Activated CD8-positive, alpha-beta memory T cell treated with anti-CD3 and anti-CD28 coated beads for 1 hour (primary cell): ENCODE results near the gene AGAP3.

Source experiments
- DNase-seq, 2 donors: peaks; one replicate each; pipeline ENCODE4 v3.0.0-alpha.2; 2020; ENCODE audit warnings: low read depth in 1 of 2; ENCODE audit errors: extremely low read depth in 1 of 2

The AGAP3 gene

GRCh38 chr7:151179287-151179860 lies 93.1 kb downstream of the AGAP3 start:
- no peak for DNase-seq

DNA sequence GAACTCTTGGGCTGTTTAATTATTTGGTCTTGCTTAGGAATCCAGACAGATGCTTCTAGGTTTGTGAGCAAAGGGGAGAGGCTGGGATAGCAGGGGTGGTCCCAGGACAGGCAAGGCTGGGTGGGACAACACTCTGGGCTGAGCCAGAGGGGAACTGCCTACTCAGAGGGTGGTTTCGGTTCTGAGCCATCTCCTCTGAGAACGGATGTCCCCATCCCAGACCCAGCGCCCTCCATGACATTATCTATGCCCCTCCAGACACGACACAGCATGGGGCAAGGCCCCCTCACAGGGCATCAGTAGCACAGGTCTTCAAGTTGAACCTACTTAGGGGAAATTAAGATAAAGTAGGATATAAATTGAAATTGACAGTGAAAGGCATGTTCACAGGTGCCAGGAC lies 93.7 kb downstream of the AGAP3 start:
- no peak for DNase-seq

DNA sequence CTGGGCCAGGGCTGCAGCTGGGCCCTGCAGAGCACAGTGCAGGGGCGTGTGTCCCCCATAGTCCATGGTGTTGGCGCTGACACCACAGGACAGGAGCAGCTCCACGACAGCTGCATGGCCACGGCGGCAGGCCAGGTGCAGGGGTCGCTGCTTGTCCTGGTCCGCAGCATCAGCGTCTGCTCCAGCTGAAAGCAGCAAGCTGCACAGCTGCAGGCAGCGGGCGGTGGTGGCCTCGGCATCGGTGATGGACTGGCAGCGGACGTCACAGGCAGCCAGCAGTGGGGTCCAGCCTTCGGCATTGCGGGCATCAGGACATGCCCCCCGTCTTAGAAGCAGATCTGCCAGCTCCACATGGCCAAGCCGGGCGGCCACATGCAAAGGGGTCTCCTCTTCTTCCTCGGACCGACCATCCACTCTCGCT lies 94.7 kb downstream of the AGAP3 start:
- DNase-seq: no peak

DNA sequence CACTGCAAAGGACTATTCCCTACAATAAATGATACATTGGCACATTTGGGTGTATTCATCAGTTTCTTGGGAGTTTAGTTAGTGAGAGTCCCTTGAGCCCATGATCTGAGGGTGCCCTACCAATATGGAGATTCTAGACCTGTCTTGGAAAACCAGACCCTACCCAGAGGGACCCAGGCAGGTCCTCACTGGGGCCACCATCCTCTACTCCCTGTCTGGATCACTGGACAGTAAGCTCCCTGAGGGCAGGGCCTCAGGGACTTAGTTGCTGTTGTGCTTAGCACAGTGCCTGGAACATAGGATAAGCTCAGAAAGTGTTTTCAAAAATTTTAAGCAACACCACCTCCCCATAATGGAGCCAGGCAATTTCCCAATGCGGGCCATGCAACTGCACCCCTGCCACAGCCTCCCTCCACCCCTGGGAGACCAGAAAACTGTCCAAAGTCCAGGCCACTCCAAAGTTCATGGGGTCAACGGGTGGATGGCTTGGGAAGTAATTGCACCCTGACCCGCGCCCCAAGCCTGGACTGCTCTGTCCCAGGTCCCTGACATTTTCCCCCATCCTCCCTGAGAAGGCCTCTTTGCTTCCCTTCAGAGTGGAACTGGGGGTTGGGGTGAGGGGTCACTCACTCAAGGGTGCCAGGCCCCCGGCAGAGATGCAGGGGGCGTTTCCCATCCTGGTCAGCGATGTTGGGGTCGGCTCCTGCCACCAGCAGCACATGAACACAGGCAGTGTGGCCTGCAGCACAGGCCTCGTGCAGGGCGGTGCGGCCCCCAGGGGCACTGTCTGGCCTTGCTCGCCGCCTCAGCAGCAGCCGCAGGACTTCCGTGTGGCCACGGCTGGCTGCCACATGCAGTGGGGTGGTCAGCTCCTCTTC lies 99.7 kb downstream of the AGAP3 start:
- no peak for DNase-seq

DNA sequence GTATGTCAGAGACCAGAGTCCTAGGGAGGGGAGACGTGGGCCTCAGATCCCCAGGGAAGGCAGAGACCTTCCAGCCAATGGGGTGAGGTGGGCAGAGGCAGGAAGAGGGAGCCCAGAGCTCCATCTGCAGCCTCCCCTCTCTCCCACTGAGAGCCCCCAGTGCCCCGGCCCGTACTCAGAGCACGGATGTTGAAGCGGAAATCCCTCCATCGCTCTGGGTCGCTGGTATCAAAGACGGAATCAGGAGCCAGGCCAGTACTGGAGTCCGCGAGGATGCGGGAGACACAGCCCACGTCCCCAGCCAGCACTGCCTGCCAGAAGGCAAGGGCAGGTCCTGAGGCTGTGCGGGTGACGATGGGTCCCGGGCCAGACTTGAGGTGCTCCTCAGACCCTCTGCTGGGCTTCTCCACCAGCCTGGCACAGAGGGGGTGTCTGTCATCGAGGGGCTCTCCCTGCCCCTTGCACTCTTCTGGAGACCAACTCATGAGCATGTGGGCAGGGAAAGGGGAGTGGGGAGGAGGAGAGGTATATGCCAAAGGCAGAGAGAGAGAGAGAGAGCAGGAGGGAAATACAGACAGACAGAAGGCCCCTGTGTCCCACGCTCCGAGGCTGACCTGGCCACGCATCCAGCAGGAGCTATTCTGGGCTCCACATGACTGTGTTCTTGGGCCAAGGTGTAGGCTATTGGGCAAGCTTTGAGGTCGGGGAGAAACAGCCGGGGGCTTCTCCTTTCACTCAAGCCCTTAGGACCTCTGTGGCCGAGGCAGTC lies 100.5 kb downstream of the AGAP3 start, which contains the start of gene ASB10:
TSS of gene ASB10 (minus strand) at position 611 of the 769 bp plus-strand sequence. CDS start at position 491, 120 bp downstream.
- DNase-seq: no peak

DNA sequence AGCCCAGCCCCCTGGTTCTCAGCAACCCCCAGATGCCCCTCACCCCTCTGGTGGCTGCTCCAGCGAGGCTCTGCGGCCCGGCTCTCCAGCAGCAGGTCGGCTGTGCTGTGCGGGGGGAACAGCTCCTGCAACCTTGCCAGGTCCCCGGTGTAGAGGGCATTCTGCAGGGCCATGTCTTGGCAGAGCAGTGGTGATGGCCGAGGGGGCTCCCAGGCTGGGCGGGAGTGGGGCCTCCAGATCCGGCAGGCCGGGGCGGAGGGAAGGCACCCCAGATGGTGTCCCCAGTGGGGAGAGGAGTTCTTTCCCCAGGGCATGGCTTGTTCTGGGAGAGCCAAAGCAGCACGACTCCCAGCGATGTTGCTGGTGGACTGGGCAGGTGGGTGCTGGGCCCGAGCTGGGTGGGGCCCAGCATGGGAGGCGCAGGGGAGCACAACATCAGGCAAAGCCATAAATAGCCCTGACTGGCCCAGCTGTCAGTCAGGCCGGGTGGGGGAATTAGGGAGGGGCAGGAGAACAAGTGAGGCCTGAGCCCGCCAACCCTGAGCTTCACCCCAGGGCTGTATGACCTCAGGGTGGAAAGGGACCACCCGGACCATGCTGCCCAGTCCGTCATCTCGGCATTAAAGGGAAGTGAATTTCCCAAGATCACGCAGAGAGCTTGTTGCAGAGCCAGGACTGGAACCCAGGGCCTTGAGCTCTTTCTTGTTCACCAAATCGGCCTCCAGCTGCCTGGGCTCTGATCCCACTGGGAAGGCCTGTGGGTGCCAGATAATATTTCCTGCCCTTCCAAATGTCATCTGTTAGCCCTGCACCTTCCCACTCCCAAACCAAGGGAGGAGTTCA lies 101.4 kb downstream of the AGAP3 start:
- DNase-seq: no peak

GRCh38 chr7:151188252-151188542 lies 101.9 kb downstream of the AGAP3 start:
- no peak for DNase-seq

- no peak for DNase-seq
Observed at GRCh38 chr7:151189038-151189437, 102.8 kb downstream of the AGAP3 start.

DNA sequence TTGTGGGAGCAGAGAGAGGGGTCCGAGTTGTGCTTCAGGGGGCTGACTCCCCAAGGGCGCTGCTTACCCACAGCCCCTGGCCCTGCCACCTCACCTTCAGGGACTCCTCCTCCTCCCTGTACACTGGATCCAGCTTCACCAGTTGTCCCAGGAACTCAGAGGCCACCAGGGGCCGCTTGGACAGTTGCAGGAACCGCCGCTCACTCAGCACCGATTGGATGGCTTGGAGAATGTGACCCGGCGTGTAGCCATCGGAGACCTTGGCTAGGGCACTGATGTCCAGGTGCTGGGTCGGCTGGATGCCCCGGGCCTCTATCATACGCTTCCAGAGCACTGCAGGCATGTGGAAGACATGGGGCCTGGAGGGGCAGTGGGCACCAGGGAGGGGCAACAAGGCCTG lies 105.3 kb downstream of the AGAP3 start:
- DNase-seq: no peak

DNA sequence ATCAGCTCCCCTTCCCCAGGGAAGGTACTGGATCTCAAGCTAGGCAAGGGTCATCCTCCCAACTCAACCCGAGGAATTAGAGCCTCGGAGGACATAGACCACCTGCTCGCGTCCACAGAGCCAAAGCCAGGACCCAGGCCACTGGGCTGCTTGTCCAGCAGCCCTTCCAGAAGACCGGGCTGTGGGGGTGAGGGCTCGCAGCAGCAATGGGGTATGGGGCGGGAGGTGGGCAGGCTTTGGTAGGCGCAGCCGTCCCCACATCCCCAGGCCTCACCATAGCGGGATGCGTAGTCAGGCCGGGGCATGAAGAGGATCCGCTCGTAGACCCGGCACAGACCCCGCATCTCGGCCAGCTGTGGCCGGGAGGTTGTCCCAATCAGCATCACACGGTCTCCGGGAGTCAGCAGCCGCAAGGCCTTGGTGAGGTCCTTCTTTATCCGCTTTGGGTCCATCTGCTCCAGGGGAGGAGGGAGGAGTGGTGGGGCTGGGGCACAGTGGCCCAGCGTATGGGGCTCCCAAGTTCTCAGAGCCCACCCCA lies 105.8 kb downstream of the AGAP3 start:
- no peak for DNase-seq

GRCh38 chr7:151193203-151193978 lies 107.1 kb downstream of the AGAP3 start:
- DNase-seq: no peak
